ENCODE measurements around the gene STAC.

Gene STAC

DNA sequence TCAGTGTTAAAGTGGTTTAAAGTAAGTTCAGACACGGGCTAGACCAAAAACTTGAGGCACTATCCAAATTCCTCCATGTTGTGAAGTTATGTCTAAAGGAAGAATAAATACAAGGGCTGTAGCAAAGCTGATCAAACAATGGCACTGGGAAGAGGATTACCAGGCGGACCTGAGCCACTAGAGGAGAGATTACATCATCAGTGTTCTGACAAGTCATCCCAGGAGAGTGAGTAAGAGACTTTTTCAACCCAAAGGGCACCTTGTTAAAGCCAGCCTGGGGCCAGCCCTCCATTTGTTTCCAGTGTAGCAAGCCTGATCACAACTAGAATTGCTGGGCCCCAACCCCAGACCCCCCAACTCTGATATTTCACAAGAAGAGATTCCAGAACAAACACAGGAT is 217.1 kb downstream of the STAC start:
- DNase-seq (ENCODE audit: low read depth in 1 of 2, low spot score in 1 of 2) = no peak
- TF ChIP-seq GABPA (IDR thresholded peaks at IDR 0.05; ENCODE audit: low read depth) = no peak
- H3K27ac ChIP-seq (replicated peaks) = no peak overlapping the region

More for the DNA sequence above, 217.1 kb downstream of the STAC start:
- no peaks in the 10 kb centered on the region for H3K27me3 ChIP-seq (ENCODE audit: insufficient read depth, poor library complexity, severe bottlenecking)
- H3K4me3 ChIP-seq (replicated peaks; ENCODE audit: insufficient read depth, low read length) = no peak overlapping the region
